Subcutaneous abdominal adipose tissue (tissue), 5 donors: ENCODE data around the gene DBH.

Experiments used
- H3K27ac ChIP-seq: one replicate; pipeline ENCODE4 v1.7.0; 2013; ENCODE audit warnings: low read depth, mild to moderate bottlenecking, inconsistent platforms, low read length, moderate library complexity
- H3K27me3 ChIP-seq, 5 donors: one replicate each; pipeline ENCODE4 v1.7.0; 2013; ENCODE audit warnings: low read length in 5 of 5, inconsistent platforms in 1 of 5; ENCODE audit not compliant: control insufficient read depth in 5 of 5, insufficient read depth in 4 of 5
- H3K36me3 ChIP-seq, 5 donors: one replicate each; pipeline ENCODE4 v1.7.0; 2013; ENCODE audit warnings: low read length in 5 of 5; ENCODE audit not compliant: control insufficient read depth in 5 of 5, insufficient read depth in 5 of 5
- H3K4me1 ChIP-seq, 5 donors: one replicate each; pipeline ENCODE4 v1.7.0; 2013; ENCODE audit warnings: low read length in 5 of 5, mild to moderate bottlenecking in 3 of 5, moderate library complexity in 1 of 5; ENCODE audit not compliant: control insufficient read depth in 5 of 5, insufficient read depth in 5 of 5
- H3K4me3 ChIP-seq, 5 donors: one replicate each; pipeline ENCODE4 v1.7.0; 2013; ENCODE audit warnings: low read length in 5 of 5, low read depth in 1 of 5
- H3K9ac ChIP-seq, 5 donors: one replicate each; pipeline ENCODE4 v1.7.0; 2013; ENCODE audit warnings: low read length in 5 of 5, mild to moderate bottlenecking in 4 of 5, moderate library complexity in 3 of 5
- H3K9me3 ChIP-seq, 5 donors: one replicate each; pipeline ENCODE4 v1.7.0; 2013; ENCODE audit warnings: low read length in 5 of 5; ENCODE audit not compliant: control insufficient read depth in 5 of 5
- donor health status: healthy.
- donor health status: healthy.
- donor health status: healthy.
- donor health status: healthy.
- donor health status: healthy.

Gene DBH

DNA sequence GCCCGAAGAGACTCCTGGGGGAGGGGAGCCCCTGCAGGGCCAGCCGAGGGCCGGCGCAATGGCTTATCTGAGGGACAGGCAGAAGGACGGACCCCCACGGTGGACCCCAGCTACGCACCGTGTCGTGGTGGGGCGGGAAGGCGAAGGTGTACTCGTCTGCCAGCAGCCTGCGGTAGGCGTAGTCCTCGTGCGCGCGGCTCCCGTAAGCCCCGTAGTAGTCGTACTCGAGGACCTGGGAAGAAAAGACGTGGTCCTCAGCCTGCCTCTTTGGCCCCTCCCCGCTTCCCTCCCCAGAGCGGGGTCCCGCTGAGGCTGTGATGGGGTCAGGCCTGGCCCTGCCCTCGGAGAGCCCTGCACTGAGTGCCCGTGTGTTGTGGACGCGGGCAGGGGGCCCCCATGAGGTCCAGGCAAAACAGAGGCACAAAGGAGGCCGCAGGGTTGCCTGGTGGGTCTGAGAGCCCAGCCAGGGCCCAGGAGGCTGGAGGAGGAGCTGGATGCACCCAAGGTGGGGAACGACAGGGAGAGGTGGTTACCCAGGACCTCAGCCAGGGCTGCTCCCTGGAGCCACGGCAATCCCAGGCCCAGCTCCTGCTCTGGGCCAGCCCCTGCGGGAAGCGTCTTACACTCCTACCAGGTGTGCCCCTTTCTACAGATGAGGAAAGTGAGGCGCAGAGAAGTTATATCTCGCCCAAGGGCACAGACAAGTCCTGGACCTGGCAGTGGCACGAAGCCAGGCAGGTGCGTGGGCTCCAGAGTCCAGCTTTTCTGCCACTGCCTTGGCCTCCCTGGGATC lies 66.8 kb downstream of the DBH start:
- H3K4me1 ChIP-seq, result peaks cover 0 to 35% (median 25%) of the 10 kb centered on the region in 5 donors
- H3K9me3 ChIP-seq, result peaks cover 0 to 5% (median 0%) of the 10 kb centered on the region in 5 donors
- no peak overlapping the region for H3K27ac ChIP-seq
- H3K9ac ChIP-seq, result peak overlapping the region in 1 of 5 donors; percentile 30
- no peaks in the 10 kb centered on the region for H3K36me3 ChIP-seq
- H3K4me3 ChIP-seq, result peak overlapping the region in 2 of 5 donors; percentile 26 to 48
- peaks cover 24 to 28% (median 26%) of the 10 kb centered on the region in 5 donors for H3K27me3 ChIP-seq

DNA sequence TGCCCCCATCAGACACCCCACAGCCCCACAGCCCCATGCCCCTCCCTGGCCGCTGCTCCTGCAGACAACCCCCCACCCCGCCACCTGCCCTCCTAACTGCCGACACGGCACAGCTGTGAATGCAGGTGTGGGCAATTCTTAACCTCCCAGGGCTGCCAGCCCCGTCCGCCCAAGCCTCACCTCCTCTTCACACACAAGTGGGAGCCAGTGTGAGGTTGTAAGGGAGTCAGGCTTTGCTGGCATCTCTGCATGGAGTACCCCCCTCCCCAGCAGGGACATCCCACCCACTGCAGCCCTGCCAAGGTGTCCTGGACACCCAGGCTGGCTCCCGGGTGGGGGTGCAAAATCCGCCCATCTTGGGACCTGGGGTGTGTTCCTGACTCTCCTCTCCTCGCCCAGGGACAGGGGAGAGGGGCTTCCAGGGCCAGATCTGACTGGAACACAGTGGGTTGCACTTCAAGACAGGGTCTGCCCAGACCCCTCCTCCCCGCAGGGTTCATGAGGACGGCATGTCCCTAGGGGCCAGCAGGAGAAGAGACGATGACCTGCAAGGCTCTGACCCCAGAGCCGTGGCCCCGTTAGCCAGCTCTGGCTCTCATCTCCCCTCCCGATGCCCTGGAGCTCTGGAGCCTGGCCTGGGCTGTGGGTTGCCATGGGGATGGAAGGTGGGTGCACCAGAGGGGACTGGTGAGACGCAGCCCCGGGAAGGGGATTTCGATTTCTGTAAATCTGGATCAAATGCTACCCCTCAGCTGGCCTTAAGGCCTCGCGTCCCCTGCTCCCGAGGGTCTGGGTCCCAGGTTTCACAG lies 67.6 kb downstream of the DBH start:
- peaks cover 0 to 36% (median 25%) of the 10 kb centered on the region in 5 donors for H3K4me1 ChIP-seq
- H3K27ac ChIP-seq, result no peak overlapping the region
- peaks cover 0 to 5% (median 0%) of the 10 kb centered on the region in 5 donors for H3K9me3 ChIP-seq
- H3K9ac ChIP-seq, result no peak overlapping the region
- no peak overlapping the region for H3K4me3 ChIP-seq
- peaks cover 24 to 29% (median 26%) of the 10 kb centered on the region in 5 donors for H3K27me3 ChIP-seq
- no peaks in the 10 kb centered on the region for H3K36me3 ChIP-seq

DNA sequence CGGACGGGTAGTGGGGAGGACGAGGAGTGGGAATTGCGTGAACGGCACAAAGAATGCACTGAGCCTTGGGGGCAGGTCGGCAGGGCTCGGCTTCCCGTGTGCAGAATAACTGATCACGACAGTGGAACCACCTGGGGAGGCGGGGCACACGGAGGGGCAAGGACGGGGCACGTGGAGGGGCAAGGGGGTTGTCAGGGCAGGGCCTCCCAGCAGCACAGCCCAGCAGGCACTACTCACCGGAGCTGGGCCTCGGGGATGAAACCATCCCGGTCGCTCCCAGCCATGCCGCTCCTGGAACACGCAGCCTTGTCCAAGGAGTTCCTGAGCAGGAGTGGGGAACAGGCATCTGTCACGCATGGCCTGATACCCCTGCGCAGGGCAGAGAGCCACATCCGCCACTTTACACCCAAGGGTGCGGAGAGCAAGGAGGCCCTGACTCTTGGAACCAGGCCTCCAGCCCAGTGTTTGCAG lies 68.6 kb downstream of the DBH start:
- Histone ChIP-seq H3K4me3 (no peak overlapping the region), H3K4me1 (peaks cover 0 to 36% (median 25%) of the 10 kb centered on the region in 5 donors), H3K27ac (no peak overlapping the region), H3K9me3 (peaks cover 0 to under 1% (median 0%) of the 10 kb centered on the region in 5 donors), H3K36me3 (no peaks in the 10 kb centered on the region), H3K27me3 (peaks cover 24 to 29% (median 26%) of the 10 kb centered on the region in 5 donors), H3K9ac (no peak overlapping the region)

DNA sequence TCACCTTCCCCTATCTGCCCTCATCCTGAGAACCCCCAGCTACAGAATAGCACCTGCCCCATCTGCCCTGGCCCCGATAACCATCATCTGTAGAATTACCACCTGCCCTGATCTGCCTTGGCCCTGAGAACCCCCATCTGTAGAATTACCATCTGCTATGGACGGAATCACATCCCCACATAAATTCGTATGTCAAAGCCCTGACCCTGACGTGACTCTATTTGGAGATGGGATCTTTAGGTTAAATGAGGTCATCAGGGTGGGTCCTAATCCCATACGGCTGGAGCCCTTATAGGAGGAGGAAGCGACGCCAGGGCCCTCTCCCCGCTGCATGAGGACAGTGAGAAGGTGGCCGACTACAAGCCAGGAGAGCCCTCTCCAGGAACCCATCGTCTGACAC lies 69.4 kb downstream of the DBH start:
- no peak overlapping the region for H3K9ac ChIP-seq
- H3K4me1 ChIP-seq, result peaks cover 0 to 36% (median 25%) of the 10 kb centered on the region in 5 donors
- H3K4me3 ChIP-seq, result no peak overlapping the region
- no peaks in the 10 kb centered on the region for H3K9me3 ChIP-seq
- peaks cover 24 to 32% (median 29%) of the 10 kb centered on the region in 5 donors for H3K27me3 ChIP-seq
- no peak overlapping the region for H3K27ac ChIP-seq
- no peaks in the 10 kb centered on the region for H3K36me3 ChIP-seq

GRCh38 chr9:133706307-133707050 lies 70.3 kb downstream of the DBH start:
- Histone ChIP-seq H3K9me3 (no peaks in the 10 kb centered on the region), H3K4me1 (peaks cover 0 to 29% (median 25%) of the 10 kb centered on the region in 5 donors), H3K27ac (no peak overlapping the region), H3K27me3 (peaks cover 22 to 35% (median 32%) of the 10 kb centered on the region in 5 donors), H3K4me3 (no peak overlapping the region), H3K36me3 (no peaks in the 10 kb centered on the region), H3K9ac (no peak overlapping the region)

GRCh38 chr9:133707065-133707762 lies 71.1 kb downstream of the DBH start:
- Histone ChIP-seq H3K4me3 (no peak overlapping the region), H3K27me3 (peaks cover 16 to 34% (median 25%) of the 10 kb centered on the region in 5 donors), H3K4me1 (peaks cover 0 to 30% (median 24%) of the 10 kb centered on the region in 5 donors), H3K36me3 (no peaks in the 10 kb centered on the region), H3K9ac (peak overlapping the region in 1 of 5 donors; percentile 23), H3K27ac (no peak overlapping the region), H3K9me3 (no peaks in the 10 kb centered on the region)

- Histone ChIP-seq H3K36me3 (no peaks in the 10 kb centered on the region), H3K27ac (no peak overlapping the region), H3K4me1 (peaks cover 0 to 27% (median 20%) of the 10 kb centered on the region in 5 donors), H3K9me3 (no peaks in the 10 kb centered on the region), H3K4me3 (no peak overlapping the region), H3K9ac (no peak overlapping the region), H3K27me3 (peaks cover 19 to 34% (median 22%) of the 10 kb centered on the region in 5 donors)
These were observed 71.6 kb downstream of the DBH start for GRCh38 chr9:133707763-133708245.

GRCh38 chr9:133708246-133709014 lies 72.3 kb downstream of the DBH start:
- H3K27me3 ChIP-seq, result peaks cover 14 to 30% (median 18%) of the 10 kb centered on the region in 5 donors
- no peaks in the 10 kb centered on the region for H3K9me3 ChIP-seq
- H3K4me3 ChIP-seq, result no peak overlapping the region
- no peak overlapping the region for H3K9ac ChIP-seq
- peaks cover 0 to 25% (median 17%) of the 10 kb centered on the region in 5 donors for H3K4me1 ChIP-seq
- H3K36me3 ChIP-seq, result no peaks in the 10 kb centered on the region
- H3K27ac ChIP-seq, result no peak overlapping the region
